HG02610 (cell line): ENCODE results near the gene PNO1.
"Not testable (repeated sequence)": the region's sequence is repeated elsewhere in the genome, so short reads cannot be mapped to it uniquely, and the experiment has no call there.

Experiments
- ATAC-seq: cut with Tn5 transposase; IDR thresholded peaks from one replicate; pipeline ENCODE4 v1.9.1; 2021; ENCODE audit warnings: mild to moderate bottlenecking, moderate library complexity; ENCODE audit not compliant: unreplicated experiment

The PNO1 gene

GRCh38 chr2:68156419-68156818 lies 1.3 kb upstream of the PNO1 start:
- no peak for ATAC-seq

GRCh38 chr2:68157002-68157401 lies 686 bp upstream of the PNO1 start:
- ATAC-seq, result peak; percentile 24

GRCh38 chr2:68158134-68158447 lies 403 bp downstream of the PNO1 start:
- ATAC-seq, result no peak

- ATAC-seq, result no peak
These were observed 6.0 kb downstream of the PNO1 start for GRCh38 chr2:68163641-68164040.

- no peak for ATAC-seq
These were observed 9.5 kb downstream of the PNO1 start for GRCh38 chr2:68167186-68167585.

GRCh38 chr2:68169308-68169707 lies 11.6 kb downstream of the PNO1 start:
- no peak for ATAC-seq

GRCh38 chr2:68171146-68171545 lies 13.5 kb downstream of the PNO1 start:
- ATAC-seq, result no peak

GRCh38 chr2:68171684-68172083 lies 14.0 kb downstream of the PNO1 start:
- ATAC-seq, result no peak

- no peak for ATAC-seq
These were observed 14.8 kb downstream of the PNO1 start for GRCh38 chr2:68172521-68172920.

GRCh38 chr2:68172990-68173700 lies 15.5 kb downstream of the PNO1 start:
- no peak for ATAC-seq

- ATAC-seq, result not testable (repeated sequence)
These were observed 17.5 kb downstream of the PNO1 start for GRCh38 chr2:68175210-68175609.

GRCh38 chr2:68176657-68177056 lies 19.0 kb downstream of the PNO1 start:
- ATAC-seq, result no peak

- ATAC-seq, result no peak
These were observed 19.9 kb downstream of the PNO1 start for GRCh38 chr2:68177541-68177940.

GRCh38 chr2:68178432-68178831 lies 20.7 kb downstream of the PNO1 start:
- ATAC-seq, result no peak

GRCh38 chr2:68178954-68179627 lies 21.4 kb downstream of the PNO1 start:
- no peak for ATAC-seq

- no peak for ATAC-seq
These were observed 25.2 kb downstream of the PNO1 start for GRCh38 chr2:68182902-68183301.

- ATAC-seq, result peak; percentile 53
These were observed 28.0 kb downstream of the PNO1 start for GRCh38 chr2:68185541-68186164.

- ATAC-seq, result no peak
These were observed 29.6 kb downstream of the PNO1 start for GRCh38 chr2:68187329-68187728.

GRCh38 chr2:68188831-68189230 lies 31.1 kb downstream of the PNO1 start:
- no peak for ATAC-seq

- ATAC-seq, result no peak
These were observed 32.5 kb downstream of the PNO1 start for GRCh38 chr2:68189991-68190784.

GRCh38 chr2:68190991-68191731 lies 33.5 kb downstream of the PNO1 start:
- no peak for ATAC-seq
